SK-N-SH (cell line): ENCODE results near the gene TNFRSF12A. TPM values are rescaled to one million over a fixed set of nuclear protein-coding genes. Genes with fewer than 3 reads are reported as not detected.

ENCODE experiments used
- CTCF ChIA-PET: fragments of 300-600, 350-600 bp; formaldehyde crosslinking; extraction: SDS; loops from one replicate; lab custom pipeline; 2021; lab: Yijun Ruan, JAX
- POLR2A ChIA-PET: fragments of 350-600 bp; sonication (Branson Sonifier 250); formaldehyde crosslinking; extraction: SDS; loops from one replicate; lab custom pipeline; 2020; ENCODE audit warnings: antibody characterized with exemption, inconsistent platforms; lab: Yijun Ruan, JAX
- DNase-seq: peaks from one replicate; pipeline ENCODE4 v3.0.0; 2012
- H2AFZ ChIP-seq: fragments of 200-600 bp; sonication (generic); 2 replicates; pipeline ENCODE4 v1.8.1; 2016; ENCODE audit warnings: antibody characterized with exemption, mild to moderate bottlenecking, low read depth
- H3F3A ChIP-seq: fragments of 200-600 bp; sonication (generic); replicated peaks from 2 replicates; pipeline ENCODE3; 2016; ENCODE audit warnings: antibody characterized with exemption, mild to moderate bottlenecking; ENCODE audit not compliant: insufficient read depth
- H3K27ac ChIP-seq, 2 experiments: fragments of 200-500 bp in 1 of 2; fragments of 200-600 bp in 1 of 2; sonication (Bioruptor generic) in 1 of 2; sonication (generic), shearing (Covaris generic) in 1 of 2; 2 replicates each; pipeline versions ENCODE4 v1.5.1 to v1.6.1; 2014 to 2016; ENCODE audit warnings: low read depth in 2 of 2, inconsistent platforms in 1 of 2, low read length in 1 of 2, mild to moderate bottlenecking in 1 of 2, mixed read lengths in 1 of 2
- H3K27me3 ChIP-seq: fragments of 200-600 bp; sonication (generic), shearing (Covaris generic); 2 replicates; pipeline ENCODE4 v1.6.1; 2016; ENCODE audit warnings: mixed run types; ENCODE audit not compliant: insufficient read depth
- H3K36me3 ChIP-seq, 2 experiments: fragments of 200-500 bp in 1 of 2; fragments of 200-600 bp in 1 of 2; sonication (Bioruptor generic) in 1 of 2; sonication (generic) in 1 of 2; replicated peaks in 1 of 2; 2 replicates each; pipeline versions ENCODE3 to v1.5.1; 2014 to 2016; ENCODE audit warnings: low read length in 1 of 2, mild to moderate bottlenecking in 1 of 2; ENCODE audit not compliant: insufficient read depth in 2 of 2, control insufficient read depth in 1 of 2
- H3K4me1 ChIP-seq, 2 experiments: fragments of 200-500 bp in 1 of 2; fragments of 200-600 bp in 1 of 2; sonication (Bioruptor generic) in 1 of 2; sonication (generic), shearing (Covaris generic) in 1 of 2; 2 replicates each; pipeline versions ENCODE4 v1.5.1 to v1.6.1; 2014 to 2016; ENCODE audit warnings: low read depth in 1 of 2, low read length in 1 of 2, mixed run types in 1 of 2; ENCODE audit not compliant: insufficient read depth in 2 of 2, control insufficient read depth in 1 of 2
- H3K4me2 ChIP-seq: fragments of 200-600 bp; sonication (generic), shearing (Covaris generic); 2 replicates; pipeline ENCODE4 v1.6.1; 2017; ENCODE audit warnings: mixed run types
- H3K4me3 ChIP-seq, 2 experiments: fragments of 200-500 bp in 1 of 2; fragments of 200-600 bp in 1 of 2; sonication (Bioruptor generic) in 1 of 2; sonication (generic), shearing (Covaris generic) in 1 of 2; 2 replicates each; pipeline versions ENCODE4 v1.5.1 to v1.8.1; 2014 to 2016; ENCODE audit warnings: low read depth in 2 of 2, inconsistent platforms in 1 of 2, low read length in 1 of 2, mild to moderate bottlenecking in 1 of 2, mixed read lengths in 1 of 2, moderate library complexity in 1 of 2
- H3K79me2 ChIP-seq: fragments of 200-600 bp; sonication (generic); 2 replicates; pipeline ENCODE4 v1.8.1; 2017; ENCODE audit warnings: mild to moderate bottlenecking; ENCODE audit not compliant: insufficient read depth
- H3K9ac ChIP-seq: fragments of 200-600 bp; sonication (generic); 2 replicates; pipeline ENCODE4 v1.6.1; 2017; ENCODE audit warnings: mixed run types
- H3K9me2 ChIP-seq: fragments of 200-600 bp; sonication (generic); 2 replicates; pipeline ENCODE4 v1.6.1; 2017; ENCODE audit warnings: mixed run types
- H3K9me3 ChIP-seq: fragments of 200-600 bp; sonication (generic); 2 replicates; pipeline ENCODE4 v1.6.1; 2017; ENCODE audit warnings: mixed run types, mild to moderate bottlenecking, moderate library complexity
- H4K20me1 ChIP-seq: fragments of 200-600 bp; sonication (generic); 2 replicates; pipeline ENCODE4 v1.6.1; 2017; ENCODE audit warnings: mild to moderate bottlenecking, mixed run types; ENCODE audit not compliant: insufficient read depth
- CHD2 ChIP-seq: fragments of 150-350 bp; IDR thresholded peaks from 2 replicates; pipeline ENCODE4 v1.6.1; 2018; ENCODE audit warnings: low read length; ENCODE audit not compliant: partially characterized antibody
- EP300 ChIP-seq, 2 experiments: IDR thresholded peaks; 2 replicates each; pipeline versions ENCODE4 v1.4.0 to v1.6.1; 2012; ENCODE audit warnings: borderline replicate concordance in 1 of 2, low read depth in 1 of 2, low read length in 1 of 2
- FOSL2 ChIP-seq: IDR thresholded peaks from 2 replicates; pipeline ENCODE4 v1.4.0; 2012; ENCODE audit warnings: low read depth, mild to moderate bottlenecking, moderate library complexity, borderline replicate concordance
- FOXJ3 ChIP-seq: sonication (generic); formaldehyde crosslinking; IDR thresholded peaks from 2 replicates; pipeline ENCODE4 v1.5.1; 2020; ENCODE audit warnings: mild to moderate bottlenecking, missing genetic modification reagents
- FOXM1 ChIP-seq: IDR thresholded peaks from 2 replicates; pipeline ENCODE4 v1.4.0; 2012; ENCODE audit warnings: low read depth, mild to moderate bottlenecking
- IRF3 ChIP-seq: fragments of 150-350 bp; IDR thresholded peaks from 2 replicates; pipeline ENCODE4 v1.6.1; 2016; ENCODE audit warnings: mild to moderate bottlenecking, low read depth, low read length
- MAX ChIP-seq: IDR thresholded peaks from 2 replicates; pipeline ENCODE4 v1.4.0; 2012; ENCODE audit warnings: low read depth
- MXI1 ChIP-seq: IDR thresholded peaks from 2 replicates; pipeline ENCODE4 v1.6.1; 2012; ENCODE audit warnings: mild to moderate bottlenecking, low read depth, low read length, improper control_type of control experiment
- NRF1 ChIP-seq: IDR thresholded peaks from 2 replicates; pipeline ENCODE4 v1.6.1; 2012; ENCODE audit warnings: low read depth, mild to moderate bottlenecking, low read length
- RAD21 ChIP-seq: IDR thresholded peaks from 2 replicates; pipeline ENCODE4 v1.6.1; 2012; ENCODE audit warnings: mild to moderate bottlenecking, low read length
- RCOR1 ChIP-seq: fragments of 150-350 bp; IDR thresholded peaks from 2 replicates; pipeline ENCODE4 v1.6.1; 2017; ENCODE audit warnings: antibody characterized with exemption, low read length
- REST ChIP-seq: IDR thresholded peaks from 2 replicates; pipeline ENCODE4 v1.6.1; 2012; ENCODE audit warnings: mild to moderate bottlenecking, low read depth, low read length, moderate library complexity
- RFX5 ChIP-seq: IDR thresholded peaks from 2 replicates; pipeline ENCODE4 v1.6.1; 2012; ENCODE audit warnings: mild to moderate bottlenecking, improper control_type of control experiment, low read length
- RXRA ChIP-seq: IDR thresholded peaks from 2 replicates; pipeline ENCODE4 v1.4.0; 2012; ENCODE audit warnings: low read depth, mild to moderate bottlenecking, borderline replicate concordance
- SMC3 ChIP-seq: IDR thresholded peaks from 2 replicates; pipeline ENCODE4 v1.6.1; 2012; ENCODE audit warnings: low read depth, low read length, improper control_type of control experiment
- TEAD4 ChIP-seq: IDR thresholded peaks from 2 replicates; pipeline ENCODE4 v1.4.0; 2012; ENCODE audit warnings: mild to moderate bottlenecking, borderline replicate concordance; ENCODE audit not compliant: insufficient read depth
- YY1 ChIP-seq: IDR thresholded peaks from 2 replicates; pipeline ENCODE4 v1.4.0; 2012; ENCODE audit warnings: low read depth, mild to moderate bottlenecking
- WGBS: methylation state at CpG from one replicate; pipeline ENCODE4 v1.1.6; 2017; ENCODE audit warnings: low lambda C conversion rate; 5-methylcytosine and 5-hydroxymethylcytosine counted together
- polyA plus RNA-seq, 3 experiments: library from polyadenylated mRNA; depleted of rRNA; stranded (reverse); fragments of >200 nt; gene quantifications; 2 replicates each; pipeline ENCODE4 v1.2.3, GENCODE V29; 2012
- TF ChIP-seq, protein P1 (sequence below): IDR thresholded peaks from 2 replicates; pipeline ENCODE4; 2012

Gene TNFRSF12A
- polyA plus RNA-seq, 1 of the 3 experiments (the other 2 are of a cell fraction) = 374 TPM

GRCh38 chr16:2991566-2992261 is 28.5 kb upstream of the TNFRSF12A start:
- POLR2A ChIA-PET = no interaction called here
- TF ChIP-seq RAD21 (no peak), EP300 (IDR thresholded peaks at IDR 0.05; ENCODE audit: borderline replicate concordance in 1 of 2, low read depth in 1 of 2, low read length in 1 of 2) (no peak), FOXM1 (no peak), YY1 (no peak), REST (no peak), TEAD4 (no peak), SMC3 (no peak), IRF3 (no peak), RFX5 (no peak), FOSL2 (no peak), MXI1 (no peak), RXRA (no peak), MAX (no peak), NRF1 (no peak), CHD2 (no peak), FOXJ3 (CRISPR knock-in tag) (no peak), RCOR1 (no peak)
- TF ChIP-seq, protein P1, sequence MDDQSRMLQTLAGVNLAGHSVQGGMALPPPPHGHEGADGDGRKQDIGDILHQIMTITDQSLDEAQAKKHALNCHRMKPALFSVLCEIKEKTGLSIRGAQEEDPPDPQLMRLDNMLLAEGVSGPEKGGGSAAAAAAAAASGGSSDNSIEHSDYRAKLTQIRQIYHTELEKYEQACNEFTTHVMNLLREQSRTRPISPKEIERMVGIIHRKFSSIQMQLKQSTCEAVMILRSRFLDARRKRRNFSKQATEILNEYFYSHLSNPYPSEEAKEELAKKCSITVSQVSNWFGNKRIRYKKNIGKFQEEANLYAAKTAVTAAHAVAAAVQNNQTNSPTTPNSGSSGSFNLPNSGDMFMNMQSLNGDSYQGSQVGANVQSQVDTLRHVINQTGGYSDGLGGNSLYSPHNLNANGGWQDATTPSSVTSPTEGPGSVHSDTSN = no peak
- H3K9me3 ChIP-seq = no peaks in the 10 kb centered on the region

More at GRCh38 chr16:2991566-2992261, 28.5 kb upstream of the TNFRSF12A start:
- Histone ChIP-seq H3K79me2 (no peaks in the 10 kb centered on the region), H3K9me2 (no peaks in the 10 kb centered on the region), H3K27me3 (no peaks in the 10 kb centered on the region), H3K4me2 (no peak overlapping the region), H3K36me3 (no peaks in the 10 kb centered on the region), H3K9ac (no peak overlapping the region), H4K20me1 (no peaks in the 10 kb centered on the region), H3K4me3 (no peak overlapping the region), H3F3A (no peaks in the 10 kb centered on the region), H3K27ac (no peak overlapping the region), H3K4me1 (peaks cover 0 to 2% of the 10 kb centered on the region in 2 experiments; a peak in 1 of 4 replicates), H2AFZ (no peak overlapping the region)
- 76% methylated on average over 8 of the region's 12 CpGs for WGBS
- DNase-seq = no peak
- CTCF ChIA-PET = interaction anchor here (0.8 to 1.3 kb wide), 5 partner anchors 7 to 40 kb away, joined by 3 to 7 read pairs (median 4); partner anchors contain the start of gene PAQR4
